Activated B cell treated with CpG ODN at 0.5 μM for 24 hours (primary cell): Measurements from ENCODE around the gene TXK. TPM values are rescaled to one million over a fixed set of nuclear protein-coding genes. Genes with fewer than 3 reads are reported as not detected.

ENCODE experiments used
- ATAC-seq: fragments of 200-7000 bp; cut with Tn5 transposase; one replicate; pipeline ENCODE4 v1.10.0; 2021; ENCODE audit warnings: low read depth, mild to moderate bottlenecking, moderate library complexity
- CTCF ChIA-PET: fragments of 350-600 bp; sonication (Branson Sonifier 250); formaldehyde crosslinking; loops from one replicate; lab custom pipeline; 2021; ENCODE audit warnings: antibody characterized with exemption; lab: Charles Lee
- POLR2A ChIA-PET: fragments of 350-600 bp; sonication (Branson Sonifier 250); formaldehyde crosslinking; loops from one replicate; lab custom pipeline; 2021; ENCODE audit warnings: antibody characterized with exemption; lab: Charles Lee
- DNase-seq: peaks from one replicate; pipeline ENCODE4 v3.0.0; 2022
- H3K27ac Mint-ChIP-seq: one replicate; pipeline ENCODE4 v1.8.0; 2020; ENCODE audit warnings: mixed read lengths
- H3K27me3 Mint-ChIP-seq: one replicate; pipeline ENCODE4 v1.8.0; 2021; ENCODE audit warnings: mixed read lengths
- H3K36me3 Mint-ChIP-seq: one replicate; pipeline ENCODE4 v1.8.0; 2021; ENCODE audit warnings: low read depth, mixed read lengths
- H3K4me1 Mint-ChIP-seq: one replicate; pipeline ENCODE4 v1.8.0; 2021; ENCODE audit warnings: mixed read lengths
- H3K4me3 Mint-ChIP-seq: one replicate; pipeline ENCODE4 v1.8.0; 2020; ENCODE audit warnings: mild to moderate bottlenecking, mixed read lengths
- H3K9me3 Mint-ChIP-seq: one replicate; pipeline ENCODE4 v1.8.0; 2020; ENCODE audit warnings: mixed read lengths
- intact Hi-C: fragments of 100-400 bp; cut with micrococcal nuclease; formaldehyde crosslinking; loops from one replicate; pipeline ENCODE4 v1.15.1; 2024
- total RNA-seq: library from RNA; stranded (reverse); gene quantifications from 2 replicates; pipeline ENCODE4 v1.2.3, GENCODE V29; 2022
- TF ChIP-seq, protein P1 (sequence below): fragments of 200-600 bp; IDR thresholded peaks from one replicate; pipeline ENCODE4 v1.8.0; 2022; ENCODE audit warnings: antibody characterized with exemption, mild to moderate bottlenecking

The TXK gene
- total RNA-seq, 1 donor from 2014 or later = 1.7 TPM

DNA sequence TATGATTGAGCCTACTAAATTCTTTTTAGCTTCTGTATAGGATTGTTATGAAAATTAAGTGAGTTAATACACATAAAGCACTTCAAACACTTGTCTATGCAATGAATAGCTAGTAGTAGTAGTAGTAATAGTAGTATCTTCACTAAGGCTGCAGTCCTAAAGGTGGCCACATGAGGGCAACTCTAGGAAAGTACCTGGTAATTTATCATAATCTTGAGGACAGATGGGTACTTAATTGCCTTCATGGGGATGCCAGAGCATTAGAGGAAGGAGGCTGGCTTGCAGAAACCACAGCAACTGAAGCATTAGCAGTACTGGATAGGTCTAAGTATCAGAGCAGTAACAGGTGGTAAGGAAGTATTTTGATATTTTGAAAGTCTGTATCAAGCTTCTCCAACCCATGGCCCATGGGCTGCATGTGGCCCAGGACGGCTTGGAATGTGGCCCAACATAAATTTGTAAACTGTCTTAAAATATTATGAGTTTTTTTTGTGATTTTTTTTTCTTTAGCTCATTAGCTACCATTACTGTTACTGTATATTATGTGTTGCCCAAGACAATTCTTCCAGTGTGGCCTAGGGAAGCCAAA, 100.1 kb downstream of the TXK start:
- no peaks in the 10 kb centered on the region for H3K9me3 Mint-ChIP-seq
- ATAC-seq = peak; percentile 69
- TF ChIP-seq, protein P1, sequence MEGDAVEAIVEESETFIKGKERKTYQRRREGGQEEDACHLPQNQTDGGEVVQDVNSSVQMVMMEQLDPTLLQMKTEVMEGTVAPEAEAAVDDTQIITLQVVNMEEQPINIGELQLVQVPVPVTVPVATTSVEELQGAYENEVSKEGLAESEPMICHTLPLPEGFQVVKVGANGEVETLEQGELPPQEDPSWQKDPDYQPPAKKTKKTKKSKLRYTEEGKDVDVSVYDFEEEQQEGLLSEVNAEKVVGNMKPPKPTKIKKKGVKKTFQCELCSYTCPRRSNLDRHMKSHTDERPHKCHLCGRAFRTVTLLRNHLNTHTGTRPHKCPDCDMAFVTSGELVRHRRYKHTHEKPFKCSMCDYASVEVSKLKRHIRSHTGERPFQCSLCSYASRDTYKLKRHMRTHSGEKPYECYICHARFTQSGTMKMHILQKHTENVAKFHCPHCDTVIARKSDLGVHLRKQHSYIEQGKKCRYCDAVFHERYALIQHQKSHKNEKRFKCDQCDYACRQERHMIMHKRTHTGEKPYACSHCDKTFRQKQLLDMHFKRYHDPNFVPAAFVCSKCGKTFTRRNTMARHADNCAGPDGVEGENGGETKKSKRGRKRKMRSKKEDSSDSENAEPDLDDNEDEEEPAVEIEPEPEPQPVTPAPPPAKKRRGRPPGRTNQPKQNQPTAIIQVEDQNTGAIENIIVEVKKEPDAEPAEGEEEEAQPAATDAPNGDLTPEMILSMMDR = peak; percentile 23
- no peak overlapping the region for H3K4me3 Mint-ChIP-seq
- ChIA-PET CTCF (interaction anchor here (0.7 to 5.3 kb wide), 14 partner anchors 10 to 105 kb away, joined by 3 to 90 read pairs (median 4); no protein-coding TSS in a partner anchor), POLR2A (interaction anchor here (1.9 kb wide), 1 partner anchor 13 kb away, joined by 17 read pairs; no protein-coding TSS in a partner anchor)
- DNase-seq = no peak
- H3K4me1 Mint-ChIP-seq = peaks cover 46% of the 10 kb centered on the region
- H3K27me3 Mint-ChIP-seq = peaks cover 2% of the 10 kb centered on the region
- peak overlapping the region; percentile 36 for H3K27ac Mint-ChIP-seq
- intact Hi-C loops = loop anchor here (1.0 to 2.0 kb wide), 3 partner anchors 13 to 53 kb away; partner anchors contain the start of genes CNGA1 and NIPAL1
- no peaks in the 10 kb centered on the region for H3K36me3 Mint-ChIP-seq

DNA sequence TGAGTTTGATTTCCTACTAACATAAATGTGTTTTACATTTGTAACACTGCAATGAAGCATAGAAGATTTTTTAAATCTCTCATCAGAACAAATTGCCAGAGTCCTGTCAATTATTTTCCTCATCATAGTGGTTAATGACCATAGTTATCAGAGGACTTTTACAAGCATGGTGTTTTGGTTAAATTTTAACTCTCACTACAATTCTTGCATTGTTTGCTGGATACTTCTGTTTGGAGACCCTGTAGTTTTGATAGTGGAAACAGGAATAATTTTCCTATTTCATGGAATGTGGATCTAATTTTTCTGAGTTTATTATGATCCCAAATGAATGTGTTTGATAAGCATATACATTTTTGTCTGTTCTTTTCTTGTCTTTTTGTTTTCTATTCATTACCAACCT, 100.6 kb downstream of the TXK start:
- ChIA-PET CTCF (interaction anchor here (0.7 to 5.3 kb wide), 11 partner anchors 11 to 104 kb away, joined by 3 to 90 read pairs (median 5); no protein-coding TSS in a partner anchor), POLR2A (interaction anchor here (1.9 kb wide), 1 partner anchor 14 kb away, joined by 17 read pairs; no protein-coding TSS in a partner anchor)
- DNase-seq = no peak
- no peak for ATAC-seq
- H3K27ac Mint-ChIP-seq = no peak overlapping the region
- peaks cover 6% of the 10 kb centered on the region for H3K27me3 Mint-ChIP-seq
- intact Hi-C loops = loop anchor here (2.0 kb wide), 1 partner anchor 13 kb away; no protein-coding TSS in a partner anchor
- peaks cover 49% of the 10 kb centered on the region for H3K4me1 Mint-ChIP-seq
- H3K4me3 Mint-ChIP-seq = no peak overlapping the region
- TF ChIP-seq, protein P1 = no peak
- no peaks in the 10 kb centered on the region for H3K36me3 Mint-ChIP-seq
- H3K9me3 Mint-ChIP-seq = no peaks in the 10 kb centered on the region

DNA sequence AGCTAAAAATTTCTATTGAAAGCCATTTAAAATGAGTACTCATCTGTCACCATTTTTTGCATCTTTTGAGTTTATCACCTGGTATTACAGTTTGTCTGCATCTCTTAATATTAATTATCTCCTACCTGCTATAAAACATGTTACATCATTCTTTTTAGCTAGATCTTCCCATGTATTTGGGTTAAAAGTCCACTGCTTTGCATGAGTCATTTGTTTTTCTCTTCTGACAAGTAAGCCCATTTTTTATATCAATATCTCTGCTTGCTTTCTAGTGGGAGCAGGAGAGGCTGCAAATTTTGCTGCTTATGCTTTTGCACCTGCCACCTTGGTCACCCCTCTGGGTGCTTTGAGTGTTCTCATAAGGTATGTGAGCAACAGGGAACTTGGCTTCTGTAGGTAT, 101.3 kb downstream of the TXK start:
- Mint-ChIP-seq H3K36me3 (no peaks in the 10 kb centered on the region), H3K27me3 (peaks cover 6% of the 10 kb centered on the region), H3K4me1 (peaks cover 47% of the 10 kb centered on the region), H3K4me3 (no peak overlapping the region), H3K27ac (no peak overlapping the region), H3K9me3 (no peaks in the 10 kb centered on the region)
- DNase-seq (no peak), ATAC-seq (no peak)
- TF ChIP-seq, protein P1 = no peak
- ChIA-PET CTCF (interaction anchor here (0.6 to 5.3 kb wide), 5 partner anchors 16 to 77 kb away, joined by 3 to 90 read pairs (median 8); no protein-coding TSS in a partner anchor), POLR2A (no interaction called here)
- intact Hi-C loops = loop anchor here (2.0 kb wide), 1 partner anchor 14 kb away; no protein-coding TSS in a partner anchor

DNA sequence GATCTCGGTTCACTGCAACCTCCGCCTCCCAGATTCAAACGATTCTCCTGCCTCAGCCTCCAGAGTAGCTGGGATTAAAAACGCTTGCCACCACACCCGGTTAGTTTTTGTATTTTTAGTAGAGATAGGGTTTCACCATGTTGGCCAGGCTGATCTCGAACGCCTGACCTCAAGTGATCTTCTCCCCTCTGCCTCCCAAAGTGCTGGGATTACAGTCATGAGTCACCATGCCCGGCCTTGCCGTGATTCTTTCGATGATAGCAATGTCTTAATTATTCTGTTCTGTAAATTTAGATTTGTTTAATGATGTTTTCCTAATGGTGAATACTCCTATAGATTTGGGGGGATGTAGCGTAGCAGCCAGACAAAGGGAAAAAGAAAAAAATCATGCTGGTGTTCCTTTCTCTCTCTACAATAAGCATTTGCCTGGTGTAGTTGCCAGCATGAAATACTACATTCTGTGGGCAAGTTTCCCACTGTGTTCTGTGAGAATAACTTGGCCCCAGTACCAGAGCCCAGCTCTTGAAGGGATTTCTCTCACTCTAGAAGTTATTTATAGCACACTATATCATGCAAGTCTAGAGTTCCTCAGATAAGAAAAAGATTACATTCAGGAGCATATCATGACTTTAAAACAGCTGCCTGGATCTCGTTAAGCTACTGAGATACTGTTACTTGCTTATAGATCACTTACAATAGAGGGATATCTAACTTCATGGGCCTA, 102.1 kb downstream of the TXK start:
- ChIA-PET POLR2A (no interaction called here), CTCF (interaction anchor here (0.6 to 5.3 kb wide), 4 partner anchors 16 to 55 kb away, joined by 3 to 90 read pairs (median 29); no protein-coding TSS in a partner anchor)
- Mint-ChIP-seq H3K4me1 (peaks cover 40% of the 10 kb centered on the region), H3K36me3 (no peaks in the 10 kb centered on the region), H3K27ac (no peak overlapping the region), H3K4me3 (no peak overlapping the region), H3K27me3 (peaks cover 6% of the 10 kb centered on the region), H3K9me3 (no peaks in the 10 kb centered on the region)
- TF ChIP-seq, protein P1 = no peak
- ATAC-seq = no peak
- DNase-seq = no peak
- intact Hi-C loops = loop anchor here (2.0 kb wide), 1 partner anchor 15 kb away; no protein-coding TSS in a partner anchor

DNA sequence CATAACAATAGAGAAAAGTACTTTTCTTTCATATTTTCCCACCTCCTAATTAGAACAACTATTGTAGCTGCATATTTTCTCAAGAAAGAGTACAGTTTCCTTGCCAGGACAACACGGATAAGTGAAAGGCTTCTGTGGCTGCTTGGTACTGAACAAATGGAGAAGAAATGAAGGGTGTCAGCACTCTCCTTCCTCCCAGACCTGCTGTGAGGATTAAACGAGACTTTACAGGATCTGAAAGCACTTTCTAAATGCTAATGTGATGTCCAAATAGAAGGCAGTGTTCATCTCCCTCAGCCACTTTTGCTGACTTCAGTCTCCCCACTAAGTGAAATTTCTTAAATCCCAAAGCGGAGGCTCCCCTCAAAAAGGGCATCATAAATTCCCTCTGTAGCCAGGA, 103.6 kb downstream of the TXK start:
- peaks cover 26% of the 10 kb centered on the region for H3K4me1 Mint-ChIP-seq
- H3K27ac Mint-ChIP-seq = no peak overlapping the region
- ChIA-PET POLR2A (no interaction called here), CTCF (no interaction called here)
- ATAC-seq (no peak), DNase-seq (no peak)
- no peaks in the 10 kb centered on the region for H3K36me3 Mint-ChIP-seq
- no peaks in the 10 kb centered on the region for H3K9me3 Mint-ChIP-seq
- TF ChIP-seq, protein P1 = no peak
- intact Hi-C loops = no loop called here
- no peak overlapping the region for H3K4me3 Mint-ChIP-seq
- peaks cover 12% of the 10 kb centered on the region for H3K27me3 Mint-ChIP-seq
